Lower leg skin (tissue), 4 donors: ENCODE results near the gene TBATA. TPM values are rescaled to one million over a fixed set of nuclear protein-coding genes. Genes with fewer than 3 reads are reported as not detected.

Experiments
- DNase-seq, 2 donors: peaks; one replicate each; pipeline ENCODE4 v3.0.0-alpha.2; 2019; ENCODE audit warnings: low spot score in 2 of 2
- H3K4me3 ChIP-seq: fragments of 200-600 bp; sonication (generic); 2 replicates; pipeline ENCODE4 v1.5.1; 2017; ENCODE audit warnings: mild to moderate bottlenecking, low read depth; ENCODE audit not compliant: poor library complexity, severe bottlenecking
- CTCF ChIP-seq, 3 donors: fragments of 450-650 bp; IDR thresholded peaks; one replicate each; pipeline ENCODE4 v1.5.1; 2016; ENCODE audit warnings: antibody characterized with exemption in 3 of 3, mild to moderate bottlenecking in 3 of 3, moderate library complexity in 2 of 3
- POLR2A ChIP-seq, 2 donors: fragments of 450-650 bp; IDR thresholded peaks; one replicate each; pipeline ENCODE4 v1.6.1; 2016 to 2017; ENCODE audit warnings: antibody characterized with exemption in 2 of 2, mild to moderate bottlenecking in 1 of 2, moderate library complexity in 1 of 2
- WGBS, 2 donors: methylation state at CpG; one replicate each; pipeline ENCODE4 v1.1.5; 2018; 5-methylcytosine and 5-hydroxymethylcytosine counted together
- intact Hi-C: fragments of 100-400 bp; cut with DNase I; formaldehyde crosslinking; loops from one replicate; pipeline ENCODE4 v1.15.0; 2023; ENCODE audit warnings: low total_unique reads
- total RNA-seq, 4 donors: library from RNA; depleted of rRNA; stranded (reverse); fragments of >200 nt; gene quantifications; one replicate each; pipeline ENCODE4 v1.1.0, GENCODE V29; 2016

Gene TBATA
- total RNA-seq, 4 donors from 2014 or later: not detected

DNA sequence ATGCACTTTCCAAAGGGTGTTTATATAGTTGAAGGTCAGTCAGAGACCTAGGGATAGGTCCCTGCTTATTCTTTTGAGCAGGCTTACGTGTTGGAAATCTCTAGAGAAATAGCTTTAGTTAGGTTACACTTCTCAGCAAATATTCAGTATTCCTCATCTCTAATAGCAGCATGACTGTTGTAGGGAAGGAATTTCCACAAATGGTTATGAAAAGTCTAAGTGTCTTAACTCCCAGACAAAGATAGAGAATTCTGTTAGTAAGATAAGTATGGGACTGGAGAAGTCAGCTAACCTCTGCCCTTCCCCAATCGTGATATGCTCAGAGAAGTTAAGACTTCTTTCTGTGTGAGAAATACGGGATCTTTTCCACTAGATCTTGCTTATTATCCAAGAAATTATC is 47.0 kb upstream of the TBATA start:
- 90 to 94% methylated on average over 3 of the region's 3 CpGs for WGBS, 2 donors
- no peak for TF ChIP-seq CTCF (IDR thresholded peaks at IDR 0.05)
- no peak for TF ChIP-seq POLR2A (IDR thresholded peaks at IDR 0.05)
- intact Hi-C loops: no loop called here
- no peak overlapping the region for H3K4me3 ChIP-seq
- DNase-seq: no peak

- no peak for TF ChIP-seq POLR2A (IDR thresholded peaks at IDR 0.05)
- no peak for TF ChIP-seq CTCF (IDR thresholded peaks at IDR 0.05)
- 26 to 27% methylated on average over 3 of the region's 3 CpGs for WGBS, 2 donors
- intact Hi-C loops: no loop called here
- no peak for DNase-seq
- no peak overlapping the region for H3K4me3 ChIP-seq
These were observed 45.0 kb upstream of the TBATA start for GRCh38 chr10:70830164-70830563.

- no peak overlapping the region for H3K4me3 ChIP-seq
- WGBS, 2 donors: 77 to 87% methylated on average over 5 of the region's 5 CpGs
- intact Hi-C loops: no loop called here
- TF ChIP-seq POLR2A (IDR thresholded peaks at IDR 0.05): no peak
- TF ChIP-seq CTCF (IDR thresholded peaks at IDR 0.05): no peak
- DNase-seq: no peak
These were observed 44.4 kb upstream of the TBATA start for GRCh38 chr10:70829543-70829942.

- 79% methylated on average over 4 of the region's 4 CpGs for WGBS, 2 donors
- no peak overlapping the region for H3K4me3 ChIP-seq
These were observed 43.7 kb upstream of the TBATA start for GRCh38 chr10:70828923-70829322.

GRCh38 chr10:70827086-70827757 is 42.0 kb upstream of the TBATA start:
- TF ChIP-seq CTCF (IDR thresholded peaks at IDR 0.05) (no peak), POLR2A (IDR thresholded peaks at IDR 0.05) (no peak)
- 74 to 92% methylated on average over 2 of the region's 2 CpGs for WGBS, 2 donors
- intact Hi-C loops: no loop called here
- no peak for DNase-seq
- H3K4me3 ChIP-seq: no peak overlapping the region

More at GRCh38 chr10:70828923-70829322, 43.7 kb upstream of the TBATA start:
- no peak for DNase-seq
- intact Hi-C loops: no loop called here
- TF ChIP-seq POLR2A (IDR thresholded peaks at IDR 0.05): no peak
- TF ChIP-seq CTCF (IDR thresholded peaks at IDR 0.05): no peak
